Fibroblast of the conjunctiva (primary cell): ENCODE data around the gene SHROOM3.

Experiments
- DNase-seq: peaks from one replicate; pipeline ENCODE4 v3.0.0-alpha.2; 2010; ENCODE audit warnings: low read depth

SHROOM3 gene

DNA sequence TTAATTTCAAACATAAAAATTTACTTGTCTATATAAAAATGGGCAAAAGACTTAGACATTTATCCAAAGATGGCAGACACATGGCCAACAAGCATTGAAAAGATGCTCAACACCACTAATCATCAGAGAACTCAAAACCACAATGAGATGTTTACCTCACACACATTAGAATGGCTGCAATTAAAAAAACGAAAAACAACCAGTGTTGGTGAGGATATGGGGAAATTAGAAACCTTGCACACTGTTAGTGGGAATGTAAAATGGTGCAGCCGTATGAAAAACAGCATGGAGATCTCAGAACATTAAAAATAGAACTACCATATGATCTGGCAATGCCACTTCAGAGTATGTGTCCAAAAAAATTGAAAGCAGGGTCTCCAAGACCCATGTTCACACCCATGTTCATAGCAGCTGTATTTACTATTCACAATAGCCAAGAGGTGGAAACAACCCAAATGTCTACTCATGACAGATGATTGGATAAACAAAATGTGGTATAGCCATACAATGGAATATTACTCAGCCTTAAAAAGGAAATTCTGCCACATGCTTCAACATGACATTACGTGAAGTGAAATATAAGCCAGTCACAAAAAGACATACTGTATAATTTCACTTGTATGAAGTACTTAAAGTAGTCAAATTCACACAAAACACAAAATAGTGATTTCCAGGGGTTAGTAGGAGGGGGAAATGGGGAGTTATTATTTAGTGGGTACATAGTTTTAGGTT lies 316.7 kb downstream of the SHROOM3 start:
- no peak for DNase-seq

DNA sequence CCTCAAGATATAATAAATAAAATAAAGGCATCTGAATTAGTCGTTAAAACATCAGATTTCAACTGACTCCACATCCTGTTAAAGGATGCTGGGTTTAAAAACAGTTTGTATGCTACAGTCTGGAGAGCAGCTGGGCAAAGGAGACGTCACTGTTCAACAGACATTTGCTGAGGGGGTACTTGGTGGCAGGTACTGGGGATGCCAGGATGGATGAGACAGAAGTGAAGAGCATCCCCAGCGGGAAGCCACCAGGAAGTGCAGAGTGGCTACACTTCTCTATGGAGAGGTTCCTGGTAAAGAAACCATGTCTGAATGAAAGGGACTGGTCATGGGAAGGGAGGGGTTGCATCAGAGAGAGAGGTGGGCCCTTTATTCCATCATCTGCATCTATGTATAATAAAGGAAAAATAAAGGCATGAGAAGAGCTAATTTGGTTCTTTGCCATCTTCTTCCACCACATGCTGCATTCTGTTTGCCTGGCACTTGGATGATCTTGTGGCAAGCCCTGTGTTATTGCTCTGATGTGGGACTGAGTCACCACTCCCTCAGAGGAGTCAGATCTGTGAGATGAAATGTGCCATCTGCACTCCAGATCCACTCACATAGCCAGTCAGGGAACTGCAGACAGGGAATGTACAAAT lies 318.0 kb downstream of the SHROOM3 start:
- DNase-seq, result peak; percentile 75

DNA sequence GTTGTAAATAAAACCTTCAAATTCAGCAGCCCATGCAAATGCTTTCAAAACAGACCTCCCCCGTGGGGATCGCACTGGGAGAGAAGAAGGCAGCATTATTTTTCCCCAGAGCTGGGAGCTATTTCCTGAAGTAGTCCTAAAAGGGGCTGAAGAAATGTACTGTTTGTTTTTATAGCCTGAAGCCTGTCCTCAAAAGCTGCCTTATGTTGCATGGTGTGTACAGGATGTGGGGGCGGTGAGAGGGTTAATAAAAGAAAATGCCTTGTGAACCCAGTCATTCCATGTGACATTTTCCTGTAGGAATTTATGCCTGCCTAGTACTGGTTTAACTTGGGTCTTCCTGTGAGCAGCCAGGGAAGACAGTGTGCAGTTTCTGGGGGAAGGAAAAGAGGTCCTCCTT lies 318.8 kb downstream of the SHROOM3 start:
- no peak for DNase-seq

- no peak for DNase-seq
Measured at GRCh38 chr4:76754439-76754838, 319.4 kb downstream of the SHROOM3 start.

DNA sequence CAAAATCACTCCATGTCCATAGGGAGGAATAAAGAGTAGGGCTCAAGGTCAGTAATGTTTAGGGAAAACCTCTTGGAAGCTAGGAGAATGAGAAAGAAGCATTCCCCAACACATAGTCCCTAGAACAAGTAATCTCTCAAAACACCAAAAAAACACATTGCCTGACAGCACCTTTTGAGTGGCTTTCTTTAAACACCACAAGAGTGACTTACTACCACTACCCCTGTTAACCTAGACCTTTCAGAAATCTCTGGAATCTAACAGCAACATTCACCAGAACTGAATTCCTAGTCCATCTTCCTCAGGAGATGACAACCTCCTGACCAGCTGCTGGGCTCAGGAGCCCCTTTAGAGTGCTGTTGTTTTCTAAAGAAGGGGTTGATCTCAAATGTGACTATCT lies 320.7 kb downstream of the SHROOM3 start:
- DNase-seq, result no peak

GRCh38 chr4:76756416-76756815 lies 321.4 kb downstream of the SHROOM3 start:
- no peak for DNase-seq

- no peak for DNase-seq
Measured at GRCh38 chr4:76757418-76757939, 322.4 kb downstream of the SHROOM3 start.

DNA sequence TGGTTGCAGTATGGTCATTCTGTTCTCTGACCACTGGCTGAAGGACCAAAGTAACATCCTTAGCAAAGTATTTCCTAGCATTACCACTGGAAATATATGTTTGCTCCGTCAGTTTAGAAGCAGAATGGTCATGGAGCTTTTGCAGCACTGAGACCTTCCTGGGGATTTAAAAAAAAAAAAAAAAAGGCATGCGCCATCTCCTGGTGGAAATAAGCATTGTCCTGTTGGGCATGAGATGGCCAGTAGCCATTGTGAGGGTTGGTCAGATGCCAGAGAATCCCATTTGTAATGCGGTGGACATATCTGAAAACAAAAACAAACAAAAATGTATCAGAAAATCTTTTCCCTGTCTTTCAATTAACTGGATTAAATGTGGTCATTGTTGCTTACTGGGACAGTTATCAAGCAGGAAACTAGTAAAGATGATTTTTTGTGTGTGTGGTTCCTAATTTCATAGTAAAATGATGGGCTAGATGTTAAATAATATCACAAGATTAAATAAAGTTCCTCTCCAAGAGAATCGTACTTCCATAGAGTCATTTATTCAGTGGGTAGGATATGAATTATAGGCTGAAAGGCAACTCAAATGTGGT lies 323.4 kb downstream of the SHROOM3 start:
- DNase-seq, result peak; percentile 67

- DNase-seq, result no peak
Measured at GRCh38 chr4:76758996-76759395, 324.0 kb downstream of the SHROOM3 start.

- no peak for DNase-seq
Measured at GRCh38 chr4:76760193-76760592, 325.2 kb downstream of the SHROOM3 start.

- no peak for DNase-seq
Measured at GRCh38 chr4:76762137-76763130, 327.4 kb downstream of the SHROOM3 start.

GRCh38 chr4:76764251-76764650 lies 329.2 kb downstream of the SHROOM3 start:
- DNase-seq, result no peak

DNA sequence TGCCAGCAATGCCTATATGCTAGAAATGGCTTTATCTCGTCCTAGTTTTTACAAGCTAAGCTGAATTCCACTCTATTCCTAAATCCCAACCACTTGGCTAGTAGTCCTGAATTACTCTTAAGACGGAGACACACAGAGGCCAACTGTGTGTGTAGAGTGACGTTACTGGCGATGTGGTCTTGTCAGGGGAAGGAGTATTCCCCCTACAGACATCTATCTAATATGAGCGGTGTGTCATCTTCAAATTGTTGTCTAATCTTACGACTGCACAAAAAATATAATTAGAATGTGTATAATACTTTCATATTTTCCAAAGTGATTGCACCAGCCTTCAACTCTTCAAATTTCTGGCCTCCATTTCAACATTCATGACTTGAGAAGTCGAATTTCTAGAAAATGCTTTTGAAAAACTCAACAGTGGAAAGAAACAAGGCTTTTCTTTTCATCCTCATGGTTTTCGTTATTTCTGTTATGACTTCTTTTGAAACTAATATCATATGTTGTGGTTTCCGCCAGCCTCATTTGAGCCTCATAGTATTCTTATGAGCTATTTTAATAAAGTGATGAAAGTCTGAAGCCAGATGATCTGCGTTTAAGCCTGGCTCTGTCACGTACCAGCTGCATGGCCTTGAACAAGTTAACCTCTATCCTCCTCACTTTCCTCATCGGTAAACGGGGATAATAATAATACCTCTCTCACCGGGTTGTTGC lies 330.6 kb downstream of the SHROOM3 start:
- peak; percentile 51 for DNase-seq

GRCh38 chr4:76767983-76768382 lies 333.0 kb downstream of the SHROOM3 start:
- no peak for DNase-seq

DNA sequence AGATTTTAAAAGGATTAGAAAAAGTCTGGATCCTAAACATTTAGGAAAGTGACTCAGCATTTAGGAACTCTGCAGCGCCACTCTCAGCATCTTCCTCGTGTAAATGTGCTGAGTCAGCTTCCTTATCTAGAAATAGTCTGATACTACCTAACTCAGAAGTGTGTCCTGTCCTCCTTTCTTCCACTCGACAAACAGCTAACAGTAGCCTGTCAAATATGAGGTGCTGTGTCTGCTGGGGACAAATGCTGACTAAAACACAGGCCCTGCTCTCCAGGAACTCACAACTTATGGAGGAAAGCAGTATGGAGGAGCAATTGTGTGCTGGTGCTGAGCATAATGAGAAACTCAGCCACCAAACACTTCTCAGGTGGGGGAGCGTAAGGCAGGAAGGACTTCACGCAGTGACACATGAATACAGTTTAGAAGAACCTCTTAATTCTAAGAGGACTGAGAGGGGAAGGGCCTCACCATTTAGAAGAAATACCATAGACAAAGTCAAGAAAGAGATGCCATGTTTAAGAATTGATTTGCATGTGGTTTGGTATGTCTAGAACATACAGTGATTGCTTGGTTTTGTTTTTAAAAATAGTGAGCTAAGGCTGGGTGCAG lies 337.6 kb downstream of the SHROOM3 start:
- DNase-seq, result no peak

DNA sequence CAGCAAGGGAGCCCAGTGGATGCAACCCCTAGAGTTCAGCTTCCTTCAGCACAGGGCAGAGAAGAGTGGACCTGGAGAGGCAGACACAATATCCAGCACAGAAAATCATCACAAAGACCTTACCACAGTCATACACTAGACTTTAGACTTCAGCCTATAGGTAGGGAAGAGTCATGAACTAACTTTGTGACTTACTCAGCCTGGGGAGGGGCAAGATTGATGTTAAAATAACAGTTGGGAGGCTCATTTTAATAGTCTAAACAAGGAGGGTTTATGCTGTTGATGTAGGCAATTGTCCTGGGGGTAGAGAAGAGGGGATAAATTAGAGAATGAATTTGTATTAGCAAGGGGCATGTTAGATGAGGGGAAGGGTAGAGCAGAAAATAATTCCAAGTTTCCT lies 338.7 kb downstream of the SHROOM3 start:
- no peak for DNase-seq

DNA sequence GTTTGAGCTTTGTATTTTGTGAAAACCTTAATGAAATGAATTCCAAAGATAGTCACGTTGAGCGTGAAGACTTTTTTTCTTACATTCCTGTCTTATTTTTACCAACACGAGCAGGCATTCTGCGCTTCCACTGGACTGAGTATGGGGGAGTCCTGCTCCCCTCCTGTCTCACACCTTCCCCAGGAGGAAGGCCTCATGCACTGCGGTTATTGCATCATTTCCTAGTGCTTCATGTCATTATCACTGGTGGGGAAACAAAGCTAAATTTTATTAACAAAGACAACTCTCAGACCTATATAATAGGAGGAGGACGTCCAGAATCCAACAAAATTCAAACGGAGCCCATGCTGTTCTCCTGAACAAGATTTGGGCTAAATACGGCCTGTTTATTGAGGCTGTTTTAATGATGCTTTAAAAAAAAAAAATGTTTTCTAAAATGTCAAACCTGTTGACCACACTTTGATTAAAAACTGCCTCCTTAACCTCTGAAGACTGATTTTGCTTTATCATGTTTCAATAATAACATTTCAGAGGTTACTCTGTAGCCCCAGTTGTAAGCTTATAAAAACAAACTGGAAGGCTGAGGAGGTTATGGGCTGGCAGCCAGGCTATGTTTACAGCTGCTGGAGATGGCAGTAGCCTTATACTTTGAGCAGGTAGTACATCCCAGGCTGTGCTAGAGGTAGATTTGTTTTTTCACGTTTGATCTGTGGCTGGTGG lies 344.9 kb downstream of the SHROOM3 start:
- no peak for DNase-seq

DNA sequence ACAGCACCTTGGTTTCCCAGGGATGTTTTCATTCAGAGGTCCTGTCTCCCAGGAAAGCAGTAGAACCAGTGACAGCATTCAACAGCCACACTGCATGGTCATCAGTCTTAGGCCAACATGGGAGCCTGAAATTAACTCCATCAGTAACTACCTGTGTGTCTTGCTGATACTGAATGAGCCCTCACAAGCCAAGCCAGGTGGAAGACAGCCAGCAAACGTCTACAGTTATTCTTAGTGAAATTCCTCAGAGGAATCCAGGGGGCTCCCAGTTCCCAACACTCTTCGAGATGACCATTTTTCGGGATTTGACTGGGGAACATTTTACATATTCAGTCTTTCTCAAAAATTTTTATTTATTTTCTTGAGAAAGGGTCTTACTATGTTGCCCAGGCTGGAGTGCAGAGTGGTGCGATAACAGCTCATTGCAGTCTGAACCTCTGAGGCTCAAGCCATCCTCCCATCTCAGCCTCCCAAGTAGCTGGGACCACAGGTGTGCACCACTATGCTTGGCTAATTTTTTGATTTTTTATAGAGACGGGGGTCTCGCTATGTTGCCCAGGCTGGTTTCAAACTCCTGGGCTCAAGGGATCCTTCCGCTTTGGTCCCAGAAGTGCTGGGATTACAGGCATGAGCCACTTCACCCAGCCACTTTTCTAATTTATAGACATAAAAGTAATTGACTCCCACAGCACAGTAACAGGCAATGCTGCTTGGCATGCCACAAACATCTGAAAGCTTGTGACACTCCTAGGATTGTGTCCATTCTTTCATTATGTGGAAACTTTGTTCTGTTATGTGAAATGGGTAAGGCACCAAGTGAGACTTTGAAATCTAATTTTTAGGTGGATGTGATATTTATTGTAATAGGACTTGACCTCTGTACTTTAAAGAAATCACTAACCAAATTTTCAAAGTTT lies 346.0 kb downstream of the SHROOM3 start:
- no peak for DNase-seq
